NCI-H2196 treated with DMSO at 0.1 percent for 48 hours (cell line): ENCODE data around the gene CNNM1.

Source experiments
- DNase-seq: peaks from one replicate; lab custom pipeline; 2025; ENCODE audit not compliant: unreplicated experiment; lab: John Stamatoyannopoulos, UW

CNNM1 gene

DNA sequence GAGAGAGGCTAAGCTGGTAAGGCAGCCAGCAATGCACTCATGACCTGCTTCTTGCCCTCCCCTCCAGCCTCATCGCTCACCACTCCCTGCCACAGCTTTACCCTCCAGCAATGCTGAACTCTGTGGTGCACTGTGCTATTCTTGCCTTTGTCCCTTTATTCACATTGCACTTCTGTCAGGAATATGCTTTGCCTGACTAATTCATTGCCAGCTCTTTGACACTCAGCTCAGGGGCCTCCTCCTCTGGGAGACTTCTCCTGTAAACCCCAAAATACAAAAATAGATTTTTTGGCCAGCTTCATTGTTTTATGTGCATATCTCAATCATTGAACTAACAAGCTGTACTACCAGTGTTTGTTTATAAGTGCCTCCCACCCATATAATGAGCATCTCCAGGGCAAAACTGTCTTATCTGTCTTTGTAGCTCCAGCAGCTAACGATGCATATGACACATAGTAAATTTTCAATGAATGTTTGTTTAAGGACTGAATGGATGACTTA lies 8.2 kb downstream of the CNNM1 start:
- DNase-seq = no peak

DNA sequence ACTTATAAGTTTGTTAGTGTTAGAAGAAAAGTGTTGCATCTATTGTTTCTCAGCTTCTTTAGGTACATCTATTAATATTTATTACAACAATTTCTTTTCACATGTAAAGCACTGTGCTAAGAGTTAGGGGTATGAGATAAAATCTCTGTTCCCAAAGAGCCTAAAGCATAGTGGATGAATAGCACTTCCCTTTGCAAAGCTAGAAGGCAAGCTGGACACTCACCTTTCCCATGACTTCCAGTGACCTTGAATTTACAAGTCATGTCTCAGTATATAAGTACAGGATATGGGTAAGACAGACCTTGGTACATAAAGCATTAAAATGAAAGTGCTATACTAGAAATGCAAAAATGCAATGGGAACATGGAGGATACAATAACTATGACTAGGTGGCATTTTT lies 8.7 kb downstream of the CNNM1 start:
- no peak for DNase-seq

DNA sequence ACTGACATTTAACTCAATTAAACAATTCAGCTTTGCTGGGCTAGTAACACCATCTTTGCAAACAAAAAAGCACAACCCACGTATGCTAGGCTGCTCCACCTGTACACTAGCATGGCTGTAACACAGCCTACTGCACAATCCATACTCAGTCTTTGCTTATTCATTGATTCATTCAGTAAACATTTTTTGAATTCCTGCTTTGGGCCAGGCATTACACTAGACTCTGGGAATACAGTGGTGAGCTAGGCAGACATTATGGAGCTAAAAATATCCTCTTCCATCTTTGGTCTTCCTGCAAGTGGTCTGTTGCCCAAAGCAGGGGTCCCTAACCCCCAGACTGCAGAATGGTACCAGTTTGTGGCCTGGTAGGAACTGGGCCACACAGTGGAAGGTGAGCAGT lies 9.9 kb downstream of the CNNM1 start:
- DNase-seq = no peak

DNA sequence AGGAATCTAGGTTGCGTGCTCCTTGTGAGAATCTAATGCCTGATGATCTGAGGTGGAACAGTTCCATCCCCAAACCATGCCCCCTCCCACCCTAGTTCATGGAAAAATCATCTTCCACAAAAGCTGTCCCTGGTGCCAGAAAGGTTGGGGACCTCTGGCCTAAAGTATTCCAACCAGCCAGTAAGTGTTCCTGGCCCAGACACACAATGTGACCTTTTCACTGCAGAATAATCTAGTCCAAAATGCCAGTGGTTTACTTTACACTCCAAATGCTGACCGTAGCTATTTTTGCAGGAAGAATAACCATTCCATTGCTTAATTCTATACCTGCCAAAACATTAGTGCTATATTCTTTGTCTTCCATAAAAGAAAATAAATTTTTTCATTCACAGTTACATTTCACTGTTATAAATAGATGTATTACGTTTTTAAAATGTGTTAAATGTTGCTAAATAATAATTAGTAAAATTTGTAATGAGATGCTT lies 10.4 kb downstream of the CNNM1 start:
- DNase-seq = no peak

DNA sequence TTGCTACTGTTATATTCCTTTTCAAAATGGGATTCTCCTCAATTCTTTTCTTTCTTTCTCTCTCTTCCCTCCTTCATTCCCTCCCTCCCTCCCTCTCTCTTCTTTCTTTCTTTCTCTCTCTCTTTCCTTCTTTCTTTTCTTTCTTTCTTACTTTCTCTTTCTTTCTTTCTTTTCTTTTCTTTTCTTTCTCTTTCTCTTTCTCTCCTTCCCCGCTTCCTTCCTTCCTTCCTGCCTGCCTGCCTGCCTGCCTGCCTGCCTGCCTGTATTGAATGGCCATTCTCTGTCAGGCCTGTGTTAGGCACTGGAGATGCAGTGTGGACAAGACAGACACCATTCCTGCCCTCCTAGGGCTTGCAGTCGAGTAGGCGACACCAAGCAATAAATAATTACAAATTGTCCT lies 11.5 kb downstream of the CNNM1 start:
- DNase-seq = no peak

DNA sequence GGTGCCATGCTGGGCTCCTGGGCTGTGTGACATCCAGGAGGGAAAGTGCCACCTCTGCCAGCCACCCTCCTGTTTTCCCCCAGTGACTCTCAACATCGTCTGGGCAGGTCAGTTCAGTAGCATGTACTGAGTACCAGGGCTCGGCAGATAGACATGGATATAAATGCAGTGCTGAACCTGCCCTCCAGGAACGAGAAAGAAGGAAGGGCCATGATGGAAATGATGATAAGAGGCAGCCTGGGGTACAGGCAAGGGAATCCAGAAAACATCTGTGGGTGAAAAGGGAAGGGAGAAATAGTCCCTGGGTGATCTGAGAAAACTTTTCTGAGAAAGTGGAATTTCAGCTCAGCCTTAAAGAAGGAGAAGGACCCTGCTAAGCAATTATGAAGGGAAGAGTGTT lies 12.1 kb downstream of the CNNM1 start:
- no peak for DNase-seq

DNA sequence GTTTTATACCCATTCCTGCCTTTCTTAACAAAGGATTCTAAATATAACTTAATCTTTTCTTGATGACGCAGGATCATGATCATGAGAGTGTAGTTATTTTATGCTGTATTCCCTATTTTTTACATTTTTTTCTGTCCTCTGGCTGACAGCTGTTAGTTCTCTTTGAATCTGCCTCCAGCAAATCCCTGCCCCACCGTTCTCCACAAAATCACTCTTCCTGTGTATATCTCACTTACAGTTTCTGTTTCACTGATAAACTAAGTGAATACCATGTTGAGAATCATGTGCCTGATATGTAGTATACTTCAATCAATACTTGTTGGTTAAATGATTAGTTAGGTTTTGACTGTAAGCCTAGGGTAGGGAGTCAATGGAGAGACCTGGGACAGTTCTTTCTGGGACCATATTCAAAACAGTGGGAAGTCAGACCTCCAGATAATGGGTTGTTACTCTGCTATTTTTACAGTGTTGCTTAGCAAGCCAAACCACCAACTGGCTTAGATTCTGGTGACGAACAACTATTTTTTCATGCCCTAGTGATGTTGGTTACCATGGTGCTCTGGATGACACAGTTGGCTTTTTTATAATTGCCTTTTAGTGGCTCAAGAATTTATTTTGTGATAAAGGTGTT lies 12.8 kb downstream of the CNNM1 start:
- no peak for DNase-seq

DNA sequence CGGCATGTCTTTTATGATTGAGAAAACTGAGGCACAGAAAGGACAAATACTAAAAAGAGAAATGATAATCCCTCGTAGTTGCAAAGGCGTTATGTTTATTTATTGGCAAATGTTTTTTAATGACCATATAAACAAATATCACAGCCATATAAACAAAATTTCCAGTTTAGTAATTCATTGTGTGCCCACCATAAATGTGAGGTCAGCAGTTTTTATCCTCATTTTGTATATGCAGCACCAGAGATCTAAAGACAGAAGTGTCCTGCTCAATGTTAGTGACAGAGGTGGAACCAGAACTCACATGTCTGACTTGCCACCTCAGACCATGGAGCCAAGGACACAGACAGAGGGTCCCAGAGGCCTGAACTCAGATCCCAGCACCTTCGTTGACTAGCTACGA lies 14.1 kb downstream of the CNNM1 start:
- DNase-seq = no peak

DNA sequence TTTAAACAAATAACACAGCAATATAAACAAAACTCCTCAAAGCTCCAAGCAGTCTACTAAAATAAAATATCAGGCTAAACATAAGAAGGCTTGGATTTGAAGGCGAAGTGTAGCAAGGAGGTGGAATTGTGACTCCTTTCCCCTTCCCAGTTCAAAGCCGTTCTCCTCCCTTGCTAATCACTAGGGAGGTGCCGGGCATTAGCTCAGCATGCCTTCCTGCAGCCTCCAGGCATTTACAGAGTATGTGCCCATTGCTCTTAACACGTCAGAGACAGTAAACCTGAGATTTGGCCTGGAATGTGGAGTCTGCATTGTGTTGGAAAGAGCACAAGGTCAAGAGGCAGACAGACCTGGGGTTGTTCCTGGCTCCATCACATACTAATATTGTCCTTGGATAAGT lies 15.6 kb downstream of the CNNM1 start:
- no peak for DNase-seq

DNA sequence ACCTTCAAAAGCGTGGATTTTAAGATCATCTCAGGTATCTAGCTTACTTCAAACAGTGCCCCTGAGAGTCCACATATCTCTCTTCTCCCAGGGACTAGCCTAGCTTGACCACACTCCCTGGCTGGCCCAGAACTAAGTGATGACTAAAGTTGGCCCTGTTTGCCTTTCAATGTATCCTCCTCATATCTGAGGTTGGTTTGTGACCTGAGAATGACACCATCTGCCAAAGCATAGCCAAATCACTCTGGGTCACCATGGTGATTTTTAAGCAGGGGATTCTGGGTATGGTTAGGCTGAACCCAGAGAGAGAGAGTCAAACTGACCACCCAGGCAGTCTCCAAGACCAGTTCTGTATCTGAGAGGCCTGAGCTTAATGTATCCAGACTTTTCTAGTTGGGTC lies 16.2 kb downstream of the CNNM1 start:
- DNase-seq = no peak

DNA sequence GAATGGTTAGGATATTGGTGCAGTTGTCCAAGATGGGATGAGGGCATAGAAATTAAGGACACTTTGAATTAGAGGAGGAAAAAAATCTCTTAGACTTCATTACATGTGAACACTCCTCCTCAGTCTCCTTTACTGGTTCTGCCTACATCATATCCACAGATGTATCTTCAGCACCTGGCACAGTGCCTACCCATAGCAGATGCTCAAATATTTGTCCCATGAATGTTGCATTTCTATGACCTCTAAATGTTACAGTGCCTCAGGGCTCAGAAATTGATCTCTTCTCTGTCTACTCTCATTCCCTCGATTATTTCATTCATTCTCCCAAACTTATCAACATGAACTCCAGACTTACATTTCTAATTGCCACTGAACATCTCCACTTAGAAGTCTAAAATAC lies 17.1 kb downstream of the CNNM1 start:
- DNase-seq = no peak

DNA sequence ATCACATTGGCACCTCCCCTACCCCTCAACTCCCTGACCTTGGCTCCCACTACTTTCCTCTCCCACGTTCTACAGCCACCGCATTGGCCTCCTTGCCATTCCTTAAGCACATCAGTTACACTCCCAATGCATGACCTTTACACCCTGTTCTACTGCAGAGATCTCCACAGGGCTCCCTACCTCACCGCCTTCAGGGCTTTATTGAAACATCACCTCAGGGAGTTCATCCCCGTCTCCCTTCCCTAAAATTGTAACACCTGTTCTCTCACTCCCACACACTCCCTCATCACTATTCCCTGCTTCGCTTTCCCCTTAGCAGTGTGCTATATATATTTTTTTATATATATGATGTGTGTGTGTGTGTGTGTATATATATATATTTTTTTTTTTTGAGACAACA lies 18.5 kb downstream of the CNNM1 start:
- DNase-seq = no peak

DNA sequence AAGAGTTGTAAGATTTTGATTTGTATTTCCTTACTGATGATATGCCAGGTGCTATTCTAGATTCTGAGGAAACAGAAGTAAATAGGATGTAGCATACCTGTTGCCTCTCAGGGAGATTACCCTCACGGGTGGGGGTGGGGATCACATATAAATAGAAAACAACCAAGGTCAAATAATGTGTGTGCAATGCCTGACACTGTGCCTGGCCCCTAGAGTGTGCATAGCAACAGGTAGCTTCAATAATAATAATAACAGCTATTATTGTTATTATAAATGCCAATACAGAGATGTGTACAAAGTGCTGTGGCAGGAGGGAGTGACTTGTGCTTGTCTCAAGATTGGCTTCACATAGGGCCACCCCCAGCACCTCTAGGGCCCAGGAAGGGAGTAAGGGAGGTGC lies 24.0 kb downstream of the CNNM1 start:
- no peak for DNase-seq

DNA sequence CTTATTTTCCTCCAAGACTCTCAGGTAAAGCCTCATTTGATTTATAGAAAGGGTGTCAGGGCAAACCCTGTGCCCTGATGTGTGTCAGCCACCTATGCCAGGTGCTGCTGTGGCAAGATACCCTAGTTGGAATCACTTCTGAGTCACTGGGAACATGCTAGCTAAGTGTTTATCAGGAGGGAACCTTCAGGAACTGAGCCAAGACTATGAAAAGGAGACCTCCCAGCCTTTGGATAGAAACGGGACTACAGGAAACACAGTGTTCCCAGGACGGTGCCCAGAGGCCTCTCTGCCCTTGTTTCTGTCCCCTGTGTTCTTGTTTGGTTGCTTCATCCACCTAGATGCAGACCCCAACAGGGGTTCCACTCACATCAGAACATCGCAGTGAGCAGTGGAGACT lies 28.5 kb downstream of the CNNM1 start:
- no peak for DNase-seq

DNA sequence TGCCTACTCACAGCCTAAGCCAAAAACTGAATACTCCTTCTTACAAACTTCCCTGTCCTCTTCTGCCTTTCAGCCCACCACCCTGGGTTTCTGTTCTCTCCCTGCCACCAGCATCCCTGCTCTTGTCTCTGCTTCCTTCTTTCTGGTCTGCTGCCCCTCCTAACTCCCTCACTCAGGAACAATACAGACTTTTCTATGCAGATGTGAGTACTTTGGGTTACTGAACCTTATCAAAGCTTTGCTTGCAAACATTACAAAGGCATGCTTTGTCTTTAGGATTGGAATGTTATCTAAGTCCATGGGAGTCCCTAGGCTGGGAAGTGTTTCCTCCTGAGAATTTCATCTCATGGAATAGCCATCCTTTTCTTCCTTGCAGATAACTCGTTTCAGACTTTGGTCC lies 28.9 kb downstream of the CNNM1 start:
- DNase-seq = no peak

DNA sequence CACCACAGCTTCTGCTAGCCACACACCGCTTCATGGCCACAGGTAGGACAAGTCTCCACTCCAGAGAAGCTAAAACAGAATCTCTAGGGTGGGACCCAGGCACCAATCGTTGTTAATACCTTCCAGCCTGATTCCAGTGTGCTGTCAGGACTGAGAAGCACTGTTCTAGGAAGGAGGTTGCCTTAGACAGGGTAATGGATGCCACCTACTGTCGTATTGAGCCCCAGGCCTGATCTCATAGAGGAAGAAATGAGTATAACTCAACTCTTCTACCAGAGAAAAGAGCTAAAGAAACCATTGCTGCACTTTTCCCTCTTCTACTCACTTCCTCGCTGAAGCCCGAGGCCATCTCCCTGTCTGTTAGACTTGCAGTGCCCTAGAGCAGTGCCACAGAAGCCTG lies 31.8 kb downstream of the CNNM1 start:
- DNase-seq = no peak

DNA sequence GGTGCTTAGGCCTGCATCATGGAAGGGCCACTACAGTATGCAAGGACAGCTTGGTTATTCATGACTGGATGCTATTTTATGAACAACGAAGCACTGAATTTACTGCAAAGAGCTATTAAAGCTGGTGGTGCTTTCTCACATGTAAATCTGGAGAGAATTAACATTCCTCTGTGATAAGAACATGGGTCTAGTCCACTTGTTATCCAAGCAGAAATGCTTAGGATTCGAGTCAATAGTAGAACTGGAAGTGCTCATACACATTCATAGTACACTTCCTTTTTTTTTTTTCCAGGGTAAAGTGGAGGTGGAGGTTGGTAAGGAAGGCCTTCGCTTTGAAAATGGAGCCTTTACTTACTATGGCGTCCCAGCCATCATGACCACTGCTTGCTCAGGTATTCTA lies 35.0 kb downstream of the CNNM1 start:
- DNase-seq = no peak

DNA sequence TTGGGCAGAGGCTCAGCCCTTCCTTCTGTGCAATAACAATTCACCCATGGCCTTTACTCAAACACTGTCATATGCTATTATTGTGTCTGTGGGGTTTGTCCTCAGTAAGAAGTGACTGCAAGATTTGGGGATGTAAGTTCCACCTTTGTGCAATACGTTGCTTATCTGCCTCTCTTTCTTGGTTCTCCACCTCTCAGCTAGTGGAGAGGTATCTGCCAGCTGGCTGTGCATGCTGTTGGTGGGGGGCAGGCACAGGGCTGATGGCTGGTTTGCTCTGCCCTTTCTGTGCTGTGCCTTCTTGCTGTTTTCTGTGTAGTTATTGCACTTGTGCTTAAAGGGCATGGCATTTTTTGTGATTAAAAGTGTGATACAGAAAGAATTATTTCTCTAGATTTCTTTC lies 36.2 kb downstream of the CNNM1 start:
- no peak for DNase-seq

DNA sequence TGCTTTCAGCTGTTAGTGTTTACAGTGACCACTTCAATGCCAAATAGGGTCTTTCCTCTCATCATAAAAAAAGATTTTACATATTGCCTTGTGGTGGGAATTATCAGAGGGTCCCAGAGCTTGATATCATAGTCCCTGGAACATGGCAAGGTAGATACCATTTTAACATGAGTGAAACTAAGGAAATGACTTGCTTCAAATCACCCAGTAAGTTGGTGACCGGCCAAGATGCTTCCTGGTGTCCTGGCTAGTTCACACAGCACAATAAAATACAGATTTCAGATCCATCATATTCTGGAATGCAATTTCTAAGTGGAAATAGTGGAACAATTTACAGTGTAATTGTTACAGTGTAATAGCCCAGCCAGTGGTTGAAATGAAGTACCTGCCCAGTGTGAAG lies 36.6 kb downstream of the CNNM1 start:
- no peak for DNase-seq

DNA sequence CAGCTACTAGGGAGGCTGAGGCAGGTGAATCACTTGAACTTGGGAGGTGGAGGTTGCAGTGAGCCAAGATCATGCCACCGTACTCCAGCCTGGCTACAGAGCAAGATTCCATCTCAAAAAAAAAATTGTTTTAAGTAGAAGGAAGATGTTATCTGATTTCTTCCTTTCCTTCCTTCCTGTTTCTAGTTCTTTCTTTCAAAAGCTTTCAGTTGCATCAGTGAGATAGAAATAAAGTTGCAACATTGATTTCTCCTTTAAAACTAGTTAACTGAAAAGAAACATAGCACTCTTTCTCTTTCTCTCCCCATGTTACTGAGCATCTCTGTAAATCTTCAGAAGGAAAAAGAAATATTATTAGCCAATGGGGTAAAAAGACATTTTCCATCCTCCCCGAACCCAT lies 37.5 kb downstream of the CNNM1 start:
- no peak for DNase-seq

DNA sequence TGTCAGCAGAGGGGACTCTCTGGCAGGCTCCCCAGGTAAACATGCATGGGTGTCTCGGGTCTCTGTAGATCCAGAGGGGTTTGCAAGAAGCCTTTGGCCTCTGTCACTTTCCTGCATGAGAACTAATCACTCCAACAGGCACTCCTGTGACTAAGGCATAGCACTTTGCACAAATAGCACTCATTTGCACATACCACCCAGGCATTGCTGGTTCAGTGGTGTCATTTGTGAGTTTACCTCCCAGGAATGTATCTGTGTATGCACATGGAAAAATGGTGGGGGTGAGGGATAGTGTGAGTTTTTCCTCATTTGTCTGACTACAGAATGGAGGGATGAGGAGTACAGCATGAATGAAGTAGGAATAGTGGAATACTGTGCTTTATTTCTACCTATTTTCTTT lies 39.5 kb downstream of the CNNM1 start:
- DNase-seq = no peak

DNA sequence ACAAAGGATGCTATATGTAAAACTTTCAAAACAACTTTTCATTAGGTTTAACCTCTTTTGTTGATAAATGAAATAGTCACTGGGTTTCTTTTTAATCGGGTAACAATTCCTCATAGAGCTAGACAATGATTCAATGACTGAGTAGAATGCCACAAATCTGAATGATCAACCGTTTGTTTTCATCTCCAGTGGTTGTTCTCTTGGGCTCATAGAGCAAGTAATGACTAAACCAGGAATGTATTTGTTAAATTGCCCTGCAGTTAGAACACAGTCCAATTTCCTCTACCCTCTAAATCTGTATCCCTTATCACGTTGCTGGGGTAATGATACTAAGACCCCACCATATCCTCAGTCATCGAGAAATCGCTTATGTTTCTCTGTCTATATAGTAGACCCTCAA lies 40.0 kb downstream of the CNNM1 start:
- no peak for DNase-seq

DNA sequence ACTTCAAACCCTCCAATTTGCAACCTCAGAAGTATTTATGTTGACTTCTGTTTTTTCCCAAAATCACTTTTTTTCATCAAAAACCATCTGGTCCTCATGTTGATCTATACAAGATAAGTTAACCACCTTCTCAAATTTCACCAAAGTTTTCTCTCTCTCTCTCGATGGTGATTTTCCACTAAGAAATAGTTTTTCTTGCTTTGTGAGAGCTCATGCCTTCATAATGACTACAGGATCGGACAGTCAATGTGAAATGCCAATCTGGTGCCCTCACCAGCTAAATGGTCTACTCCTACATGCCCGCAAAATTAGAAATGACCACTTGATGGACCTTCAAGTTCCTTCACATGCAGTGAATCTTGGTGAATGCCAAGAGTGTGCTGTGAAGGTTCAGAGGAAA lies 40.4 kb downstream of the CNNM1 start:
- DNase-seq = no peak

DNA sequence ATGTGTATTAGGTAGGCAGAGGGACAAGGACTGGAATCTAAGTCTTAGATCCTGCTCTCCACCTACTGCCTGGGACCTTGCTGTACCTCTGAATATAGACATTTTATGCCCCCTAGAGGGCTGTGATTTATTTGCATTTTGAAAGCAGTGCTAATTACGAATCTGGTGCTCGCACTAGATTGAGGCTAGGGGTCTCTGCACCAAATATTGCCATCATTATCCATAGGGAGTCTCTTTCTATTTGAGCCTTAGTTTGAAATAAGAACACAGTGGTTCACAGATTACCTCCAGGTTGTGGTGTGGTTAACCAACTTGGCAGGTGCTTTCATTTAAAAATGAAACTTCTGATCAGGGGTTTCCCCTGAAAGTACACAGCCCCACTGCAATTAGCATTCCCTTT lies 41.8 kb downstream of the CNNM1 start:
- DNase-seq = no peak
